HG03442 (cell line): ENCODE results near the gene PCDHGA11.
"Not testable (repeated sequence)": the region's sequence is repeated elsewhere in the genome, so short reads cannot be mapped to it uniquely, and the experiment has no call there.

Source experiments
- ATAC-seq: cut with Tn5 transposase; IDR thresholded peaks from one replicate; pipeline ENCODE4 v1.9.1; 2021; ENCODE audit warnings: mild to moderate bottlenecking, moderate library complexity; ENCODE audit not compliant: unreplicated experiment

Gene PCDHGA11

DNA sequence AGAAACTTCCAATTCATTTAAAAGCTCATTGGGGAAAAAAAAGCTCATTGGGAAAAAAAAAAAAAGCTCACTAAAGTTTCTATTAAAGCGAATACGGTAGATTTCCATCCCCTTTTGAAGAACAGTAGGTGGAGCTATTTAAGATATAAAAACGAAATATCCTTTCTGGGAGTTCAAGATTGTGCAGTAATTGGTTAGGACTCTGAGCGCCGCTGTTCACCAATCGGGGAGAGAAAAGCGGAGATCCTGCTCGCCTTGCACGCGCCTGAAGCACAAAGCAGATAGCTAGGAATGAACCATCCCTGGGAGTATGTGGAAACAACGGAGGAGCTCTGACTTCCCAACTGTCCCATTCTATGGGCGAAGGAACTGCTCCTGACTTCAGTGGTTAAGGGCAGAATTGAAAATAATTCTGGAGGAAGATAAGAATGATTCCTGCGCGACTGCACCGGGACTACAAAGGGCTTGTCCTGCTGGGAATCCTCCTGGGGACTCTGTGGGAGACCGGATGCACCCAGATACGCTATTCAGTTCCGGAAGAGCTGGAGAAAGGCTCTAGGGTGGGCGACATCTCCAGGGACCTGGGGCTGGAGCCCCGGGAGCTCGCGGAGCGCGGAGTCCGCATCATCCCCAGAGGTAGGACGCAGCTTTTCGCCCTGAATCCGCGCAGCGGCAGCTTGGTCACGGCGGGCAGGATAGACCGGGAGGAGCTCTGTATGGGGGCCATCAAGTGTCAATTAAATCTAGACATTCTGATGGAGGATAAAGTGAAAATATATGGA is 9.7 kb downstream of the PCDHGA11 start, which contains the start of gene PCDHGA12:
Gene PCDHGA12 (plus strand): TSS at position 176 of the 782 bp plus-strand sequence. CDS start 253 bp downstream, at position 429.
- peak; percentile 91 for ATAC-seq

DNA sequence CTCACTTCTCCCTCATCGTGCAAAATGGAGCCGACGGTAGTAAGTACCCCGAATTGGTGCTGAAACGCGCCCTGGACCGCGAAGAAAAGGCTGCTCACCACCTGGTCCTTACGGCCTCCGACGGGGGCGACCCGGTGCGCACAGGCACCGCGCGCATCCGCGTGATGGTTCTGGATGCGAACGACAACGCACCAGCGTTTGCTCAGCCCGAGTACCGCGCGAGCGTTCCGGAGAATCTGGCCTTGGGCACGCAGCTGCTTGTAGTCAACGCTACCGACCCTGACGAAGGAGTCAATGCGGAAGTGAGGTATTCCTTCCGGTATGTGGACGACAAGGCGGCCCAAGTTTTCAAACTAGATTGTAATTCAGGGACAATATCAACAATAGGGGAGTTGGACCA is 10.4 kb downstream of the PCDHGA11 start:
- ATAC-seq = no peak

DNA sequence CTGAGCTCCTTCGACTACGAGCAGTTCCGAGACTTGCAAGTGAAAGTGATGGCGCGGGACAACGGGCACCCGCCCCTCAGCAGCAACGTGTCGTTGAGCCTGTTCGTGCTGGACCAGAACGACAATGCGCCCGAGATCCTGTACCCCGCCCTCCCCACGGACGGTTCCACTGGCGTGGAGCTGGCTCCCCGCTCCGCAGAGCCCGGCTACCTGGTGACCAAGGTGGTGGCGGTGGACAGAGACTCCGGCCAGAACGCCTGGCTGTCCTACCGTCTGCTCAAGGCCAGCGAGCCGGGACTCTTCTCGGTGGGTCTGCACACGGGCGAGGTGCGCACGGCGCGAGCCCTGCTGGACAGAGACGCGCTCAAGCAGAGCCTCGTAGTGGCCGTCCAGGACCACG is 11.5 kb downstream of the PCDHGA11 start:
- not testable (repeated sequence) for ATAC-seq

DNA sequence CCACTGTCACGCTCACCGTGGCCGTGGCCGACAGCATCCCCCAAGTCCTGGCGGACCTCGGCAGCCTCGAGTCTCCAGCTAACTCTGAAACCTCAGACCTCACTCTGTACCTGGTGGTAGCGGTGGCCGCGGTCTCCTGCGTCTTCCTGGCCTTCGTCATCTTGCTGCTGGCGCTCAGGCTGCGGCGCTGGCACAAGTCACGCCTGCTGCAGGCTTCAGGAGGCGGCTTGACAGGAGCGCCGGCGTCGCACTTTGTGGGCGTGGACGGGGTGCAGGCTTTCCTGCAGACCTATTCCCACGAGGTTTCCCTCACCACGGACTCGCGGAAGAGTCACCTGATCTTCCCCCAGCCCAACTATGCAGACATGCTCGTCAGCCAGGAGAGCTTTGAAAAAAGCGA is 11.9 kb downstream of the PCDHGA11 start:
- not testable (repeated sequence) for ATAC-seq

DNA sequence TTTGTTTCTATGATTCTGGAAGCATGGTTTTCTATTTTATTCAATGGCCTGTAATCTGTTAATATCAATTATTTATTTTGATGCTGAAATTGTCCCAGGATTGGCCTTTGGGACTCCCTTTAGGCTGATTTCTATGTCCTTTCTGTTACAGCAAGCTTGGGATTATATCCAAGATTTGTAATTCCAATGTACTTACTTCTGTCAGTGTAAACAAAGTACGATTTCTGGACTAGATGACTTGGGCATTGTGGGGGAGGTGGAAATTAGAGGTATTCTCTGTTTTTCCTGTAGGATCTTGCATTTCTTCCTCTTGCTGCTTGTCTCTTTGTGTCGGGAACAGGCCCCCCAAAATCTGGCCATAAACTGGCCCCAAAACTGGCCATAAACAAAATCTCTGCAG is 13.2 kb downstream of the PCDHGA11 start:
- ATAC-seq = no peak

DNA sequence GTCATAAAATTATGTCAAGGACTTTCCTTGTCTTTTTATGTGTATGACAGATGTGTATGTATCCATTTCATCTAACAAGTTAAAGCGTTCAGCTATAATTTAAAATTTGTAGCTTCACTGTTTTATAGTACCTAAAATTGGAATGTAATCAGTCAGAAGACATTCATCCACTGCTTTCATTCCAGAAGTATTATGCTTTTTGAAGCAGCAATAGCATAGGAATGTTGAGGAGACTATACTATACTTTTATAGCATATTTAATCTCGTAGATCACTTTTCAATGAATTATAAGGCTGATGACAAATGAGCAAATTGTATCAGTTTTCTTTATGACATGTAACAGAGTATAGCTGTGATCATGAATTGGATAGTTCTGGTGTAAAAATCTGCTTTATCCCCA is 16.4 kb downstream of the PCDHGA11 start:
- no peak for ATAC-seq

DNA sequence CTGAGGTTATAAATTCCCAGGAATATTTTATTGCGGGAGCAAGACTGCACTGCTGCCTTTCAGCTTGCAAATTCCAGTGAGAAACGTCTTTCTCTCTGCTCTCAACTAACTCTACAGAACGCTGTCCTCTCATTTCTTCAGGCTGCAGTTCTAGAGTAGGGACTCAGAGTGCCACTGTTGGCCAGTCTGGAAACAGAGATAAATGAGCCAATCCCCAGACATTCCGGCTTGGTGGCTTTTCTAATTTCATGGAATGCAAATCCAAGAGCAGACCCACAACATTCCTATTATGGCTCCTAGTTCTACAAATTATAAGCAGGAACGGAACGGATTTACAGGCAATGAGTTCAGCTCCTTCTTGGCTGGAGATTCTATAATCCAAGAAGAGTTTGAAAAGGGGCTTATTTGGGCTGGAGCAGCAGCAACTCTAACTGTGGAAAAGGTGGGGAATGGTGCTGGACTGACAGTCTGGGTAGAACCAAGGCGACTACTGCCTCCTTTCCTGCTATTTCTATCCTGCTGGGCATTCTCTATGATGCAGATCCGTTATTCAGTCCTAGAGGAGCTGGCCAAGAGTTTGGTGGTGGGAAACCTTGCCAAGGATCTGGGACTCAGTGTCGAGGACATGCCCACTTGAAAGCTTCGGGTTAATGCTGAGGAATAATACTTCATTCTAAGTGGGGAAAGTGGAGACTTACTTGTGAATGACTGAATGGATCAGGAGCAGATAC is 18.7 kb downstream of the PCDHGA11 start:
- no peak for ATAC-seq

DNA sequence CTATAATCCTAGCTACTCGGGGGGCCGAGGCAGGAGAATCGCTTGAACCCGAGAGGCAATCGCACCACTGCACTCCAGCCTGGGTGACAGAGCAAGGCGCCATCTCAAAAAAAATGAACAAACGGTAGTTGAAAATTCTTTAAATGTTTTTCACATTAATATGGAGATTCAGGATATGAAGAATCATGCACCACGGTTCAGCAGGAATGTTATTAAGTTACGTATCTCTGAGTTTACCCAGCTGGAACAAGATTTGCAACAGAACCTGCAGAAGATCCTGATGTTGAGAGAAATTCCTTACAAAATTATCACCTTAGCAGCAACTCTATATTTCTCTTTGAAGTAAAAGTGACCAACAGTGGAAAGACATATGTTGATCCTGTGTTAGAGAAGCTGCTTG is 19.5 kb downstream of the PCDHGA11 start:
- ATAC-seq = no peak

DNA sequence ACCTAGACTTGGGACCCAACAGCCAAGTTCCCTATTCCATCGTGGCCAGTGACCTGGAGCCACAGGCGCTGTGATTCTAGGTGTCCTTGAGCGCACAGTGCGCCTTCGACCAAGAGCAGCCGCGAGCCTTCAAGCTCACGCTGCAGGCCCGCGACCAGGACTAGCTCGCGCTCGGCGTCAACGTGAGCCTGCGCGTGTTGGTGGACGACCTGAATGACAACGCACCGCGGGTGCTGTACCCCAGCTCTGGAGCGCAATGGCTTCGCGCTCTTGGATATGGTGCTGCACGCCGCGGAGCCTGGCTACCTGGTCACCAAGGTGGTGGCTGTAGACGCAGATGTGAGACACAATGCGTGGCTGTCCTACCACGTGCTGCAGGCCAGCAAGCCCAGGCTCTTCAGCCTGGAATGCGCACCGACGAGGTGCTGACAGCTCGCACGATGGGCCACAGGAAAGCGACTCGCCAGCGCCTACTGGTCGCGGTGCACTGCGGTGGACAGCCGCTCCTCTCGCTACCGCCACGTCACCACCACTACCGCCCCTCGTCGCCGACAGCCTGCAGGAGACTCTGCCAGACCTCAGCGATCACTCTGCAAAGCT is 20.8 kb downstream of the PCDHGA11 start:
- ATAC-seq = no peak

DNA sequence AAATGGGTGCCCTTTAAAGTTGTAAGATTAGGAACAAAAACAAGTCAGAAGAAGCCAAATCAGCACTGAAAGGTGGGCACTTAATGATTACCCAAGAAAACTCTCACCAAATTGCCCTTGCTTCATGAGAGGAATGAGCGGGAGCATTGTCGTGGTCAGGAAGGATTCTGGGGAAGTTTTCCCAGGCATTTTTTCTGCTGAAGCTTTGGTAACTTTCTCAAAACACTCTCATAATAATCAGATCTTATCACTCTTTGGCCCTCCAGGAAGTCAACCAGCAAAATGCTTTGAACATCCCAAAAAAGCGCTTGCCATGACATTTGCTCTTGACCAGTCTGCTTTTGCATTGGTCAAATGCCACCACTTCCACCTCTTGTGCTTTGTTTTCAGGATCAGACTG is 44.5 kb downstream of the PCDHGA11 start:
- ATAC-seq = no peak
